ENCODE data around the gene XK.
"Not testable (repeated sequence)": the region's sequence is repeated elsewhere in the genome, so short reads cannot be mapped to it uniquely, and the experiment has no call there.

Gene XK

GRCh38 chrX:37685381-37686359 lies at the start of gene XK:
XK (plus strand) TSS chrX:37685791; CDS start chrX:37685962, 171 bp downstream.
- TF ChIP-seq CTCF (IDR thresholded peaks at IDR 0.05; ENCODE audit: extremely low read depth, missing control alignments): no peak

GRCh38 chrX:37638047-37638446 lies 47.5 kb upstream of the XK start:
- no peak for DNase-seq (ENCODE audit: low spot score)
- TF ChIP-seq CTCF (IDR thresholded peaks at IDR 0.05; ENCODE audit: extremely low read depth, missing control alignments): no peak

More at GRCh38 chrX:37685381-37686359, at the start of gene XK:
- peak; percentile 25 for DNase-seq (ENCODE audit: low spot score)

- DNase-seq (ENCODE audit: low spot score): no peak
- TF ChIP-seq CTCF (IDR thresholded peaks at IDR 0.05; ENCODE audit: extremely low read depth, missing control alignments): no peak
Measured at GRCh38 chrX:37640142-37640541, 45.4 kb upstream of the XK start.

- TF ChIP-seq CTCF (IDR thresholded peaks at IDR 0.05; ENCODE audit: extremely low read depth, missing control alignments): no peak
- no peak for DNase-seq (ENCODE audit: low spot score)
Measured at GRCh38 chrX:37641859-37642258, 43.7 kb upstream of the XK start.

- no peak for TF ChIP-seq CTCF (IDR thresholded peaks at IDR 0.05; ENCODE audit: extremely low read depth, missing control alignments)
- no peak for DNase-seq (ENCODE audit: low spot score)
Measured at GRCh38 chrX:37644381-37645305, 40.9 kb upstream of the XK start.

- no peak for TF ChIP-seq CTCF (IDR thresholded peaks at IDR 0.05; ENCODE audit: extremely low read depth, missing control alignments)
- no peak for DNase-seq (ENCODE audit: low spot score)
Measured at GRCh38 chrX:37646254-37646653, 39.3 kb upstream of the XK start.

- not testable (repeated sequence) for DNase-seq (ENCODE audit: low spot score)
Measured at GRCh38 chrX:37650879-37651278, 34.7 kb upstream of the XK start.
